IPS-15b (cell line): ENCODE measurements around the gene FAM216B.

ENCODE experiments used
- H3K27me3 ChIP-seq: one replicate; pipeline ENCODE4 v1.6.1; 2013; ENCODE audit warnings: low read length; ENCODE audit not compliant: control insufficient read depth, insufficient read depth
- H3K36me3 ChIP-seq: one replicate; pipeline ENCODE4 v1.6.1; 2013; ENCODE audit warnings: low read length; ENCODE audit not compliant: control insufficient read depth, insufficient read depth
- H3K4me1 ChIP-seq: one replicate; pipeline ENCODE4 v1.6.1; 2013; ENCODE audit warnings: mild to moderate bottlenecking, low read length; ENCODE audit not compliant: control insufficient read depth, insufficient read depth
- H3K4me3 ChIP-seq: one replicate; pipeline ENCODE4 v1.5.1; 2013; ENCODE audit warnings: low read depth, low read length
- H3K9ac ChIP-seq: one replicate; pipeline ENCODE4 v1.6.1; 2013; ENCODE audit warnings: low read depth, mild to moderate bottlenecking, low read length
- H3K9me3 ChIP-seq: one replicate; pipeline ENCODE4 v1.6.1; 2013; ENCODE audit warnings: mild to moderate bottlenecking, low read length; ENCODE audit not compliant: control insufficient read depth, insufficient read depth

The FAM216B gene

GRCh38 chr13:42781352-42781751 is at the start of gene FAM216B:
Gene FAM216B (plus strand): TSS chr13:42781584. CDS start chr13:42784068, 2,484 bp downstream.
- H3K4me1 ChIP-seq, result no peaks in the 10 kb centered on the region

GRCh38 chr13:42732073-42732472 is 49.3 kb upstream of the FAM216B start:
- no peaks in the 10 kb centered on the region for H3K27me3 ChIP-seq
- H3K9me3 ChIP-seq, result no peaks in the 10 kb centered on the region
- no peak overlapping the region for H3K9ac ChIP-seq
- peaks cover 22% of the 10 kb centered on the region for H3K4me1 ChIP-seq
- no peaks in the 10 kb centered on the region for H3K36me3 ChIP-seq
- H3K4me3 ChIP-seq, result no peak overlapping the region

More at GRCh38 chr13:42781352-42781751, at the start of gene FAM216B:
- no peaks in the 10 kb centered on the region for H3K27me3 ChIP-seq
- H3K36me3 ChIP-seq, result no peaks in the 10 kb centered on the region
- H3K4me3 ChIP-seq, result no peak within 1 kb of the TSS
- H3K9ac ChIP-seq, result no peak within 1 kb of the TSS
- H3K9me3 ChIP-seq, result no peaks in the 10 kb centered on the region

DNA sequence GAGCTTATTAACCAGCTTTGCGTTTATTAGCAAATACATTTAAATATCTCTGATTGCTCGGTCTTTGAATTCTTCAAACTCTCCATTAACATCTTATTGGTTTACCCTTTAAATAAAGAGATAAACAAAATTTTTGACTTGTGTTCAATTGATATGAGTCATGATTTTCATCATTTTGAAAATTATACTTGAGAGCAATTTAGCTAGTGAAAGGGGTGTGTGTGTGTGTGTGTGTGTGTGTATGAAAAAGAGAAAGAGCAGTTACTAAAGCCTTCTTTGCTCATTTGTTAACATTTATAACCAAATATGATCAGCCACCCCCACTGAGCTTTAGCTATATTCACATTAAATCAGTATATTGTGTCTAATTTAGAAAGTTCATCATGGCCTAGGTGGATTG is 48.3 kb upstream of the FAM216B start:
- H3K27me3 ChIP-seq, result no peaks in the 10 kb centered on the region
- H3K36me3 ChIP-seq, result no peaks in the 10 kb centered on the region
- H3K4me1 ChIP-seq, result peaks cover 22% of the 10 kb centered on the region
- H3K9me3 ChIP-seq, result no peaks in the 10 kb centered on the region
- no peak overlapping the region for H3K4me3 ChIP-seq
- no peak overlapping the region for H3K9ac ChIP-seq

GRCh38 chr13:42735010-42735409 is 46.4 kb upstream of the FAM216B start:
- H3K4me1 ChIP-seq, result peaks cover 15% of the 10 kb centered on the region
- H3K27me3 ChIP-seq, result no peaks in the 10 kb centered on the region
- no peaks in the 10 kb centered on the region for H3K36me3 ChIP-seq
- no peaks in the 10 kb centered on the region for H3K9me3 ChIP-seq
- no peak overlapping the region for H3K9ac ChIP-seq
- no peak overlapping the region for H3K4me3 ChIP-seq

DNA sequence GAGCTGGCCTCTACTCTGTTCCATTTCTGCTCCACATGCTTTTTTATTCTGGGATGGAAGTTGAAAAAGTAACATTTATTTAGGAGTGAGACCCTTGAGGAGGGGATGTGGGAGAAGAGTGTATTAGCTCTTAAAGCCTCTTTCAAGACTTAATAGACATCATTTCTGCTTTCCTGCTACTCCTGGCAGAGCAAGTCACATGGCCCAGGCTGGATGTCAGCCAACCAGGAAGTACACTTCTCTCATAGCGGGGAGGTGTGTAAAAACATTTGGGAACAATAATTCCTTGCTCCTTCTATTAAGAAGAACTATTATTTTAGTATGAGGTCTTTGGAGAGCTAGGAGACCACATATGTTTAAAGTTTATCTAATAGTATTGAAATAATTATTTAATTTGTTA is 40.6 kb upstream of the FAM216B start:
- no peaks in the 10 kb centered on the region for H3K9me3 ChIP-seq
- H3K27me3 ChIP-seq, result no peaks in the 10 kb centered on the region
- H3K4me1 ChIP-seq, result no peaks in the 10 kb centered on the region
- no peaks in the 10 kb centered on the region for H3K36me3 ChIP-seq
- no peak overlapping the region for H3K4me3 ChIP-seq
- no peak overlapping the region for H3K9ac ChIP-seq

DNA sequence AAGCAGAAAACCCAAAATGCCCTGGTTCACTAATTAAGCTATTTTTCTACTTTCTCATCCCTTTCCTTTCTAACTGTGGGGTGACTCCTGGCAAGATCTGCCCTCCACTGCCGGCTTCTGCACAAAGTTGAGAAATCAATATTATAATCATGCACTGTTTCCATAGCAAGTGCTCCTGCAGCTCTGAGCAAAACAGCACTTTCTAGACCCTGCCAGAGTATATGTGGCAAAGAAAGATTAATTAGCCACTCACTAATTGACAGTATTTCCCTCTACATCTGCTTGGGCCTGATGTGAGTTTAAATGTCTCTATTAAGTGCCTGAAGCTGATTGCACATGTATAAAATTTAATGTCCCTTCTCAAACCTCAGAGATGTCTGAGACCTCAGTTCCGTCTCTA is 39.5 kb upstream of the FAM216B start:
- H3K4me3 ChIP-seq, result no peak overlapping the region
- H3K27me3 ChIP-seq, result no peaks in the 10 kb centered on the region
- no peak overlapping the region for H3K9ac ChIP-seq
- H3K36me3 ChIP-seq, result no peaks in the 10 kb centered on the region
- H3K9me3 ChIP-seq, result no peaks in the 10 kb centered on the region
- H3K4me1 ChIP-seq, result no peaks in the 10 kb centered on the region

- no peak overlapping the region for H3K9ac ChIP-seq
- no peaks in the 10 kb centered on the region for H3K36me3 ChIP-seq
- H3K9me3 ChIP-seq, result no peaks in the 10 kb centered on the region
- H3K4me1 ChIP-seq, result no peaks in the 10 kb centered on the region
- H3K27me3 ChIP-seq, result no peaks in the 10 kb centered on the region
- H3K4me3 ChIP-seq, result no peak overlapping the region
Observed at GRCh38 chr13:42745655-42746054, 35.7 kb upstream of the FAM216B start.

GRCh38 chr13:42746866-42747265 is 34.5 kb upstream of the FAM216B start:
- Histone ChIP-seq H3K9me3 (no peaks in the 10 kb centered on the region), H3K4me3 (no peak overlapping the region), H3K27me3 (no peaks in the 10 kb centered on the region), H3K36me3 (no peaks in the 10 kb centered on the region), H3K9ac (no peak overlapping the region), H3K4me1 (no peaks in the 10 kb centered on the region)

DNA sequence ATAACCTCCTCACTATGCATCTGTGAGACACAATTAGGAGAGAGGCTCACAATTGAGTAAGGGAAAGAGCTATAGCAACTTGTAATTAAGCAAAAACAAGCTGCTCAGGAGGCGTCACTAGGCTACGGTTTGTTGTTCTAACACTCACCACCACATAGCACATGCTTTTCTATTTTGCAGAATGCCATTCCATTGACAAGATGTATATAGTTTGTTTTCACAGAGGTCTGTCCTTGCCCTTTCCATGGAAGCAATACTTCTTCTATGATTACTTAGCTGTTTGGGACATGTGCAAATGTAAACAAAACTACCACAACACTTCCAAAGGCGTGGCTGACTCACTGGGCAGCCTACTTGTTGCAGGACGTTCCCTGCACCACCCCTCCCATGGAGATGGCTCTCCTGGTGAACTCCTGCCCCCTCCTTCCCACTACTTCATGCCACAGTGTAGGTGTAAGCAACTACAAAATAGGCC is 33.9 kb upstream of the FAM216B start:
- H3K4me1 ChIP-seq, result no peaks in the 10 kb centered on the region

GRCh38 chr13:42750794-42751193 is 30.6 kb upstream of the FAM216B start:
- no peaks in the 10 kb centered on the region for H3K36me3 ChIP-seq
- peaks cover 4% of the 10 kb centered on the region for H3K4me1 ChIP-seq
- no peaks in the 10 kb centered on the region for H3K27me3 ChIP-seq
- no peak overlapping the region for H3K4me3 ChIP-seq
- H3K9me3 ChIP-seq, result no peaks in the 10 kb centered on the region
- no peak overlapping the region for H3K9ac ChIP-seq

More for the DNA sequence above, 33.9 kb upstream of the FAM216B start:
- no peaks in the 10 kb centered on the region for H3K36me3 ChIP-seq
- no peak overlapping the region for H3K9ac ChIP-seq
- no peaks in the 10 kb centered on the region for H3K27me3 ChIP-seq
- H3K4me3 ChIP-seq, result no peak overlapping the region
- no peaks in the 10 kb centered on the region for H3K9me3 ChIP-seq

DNA sequence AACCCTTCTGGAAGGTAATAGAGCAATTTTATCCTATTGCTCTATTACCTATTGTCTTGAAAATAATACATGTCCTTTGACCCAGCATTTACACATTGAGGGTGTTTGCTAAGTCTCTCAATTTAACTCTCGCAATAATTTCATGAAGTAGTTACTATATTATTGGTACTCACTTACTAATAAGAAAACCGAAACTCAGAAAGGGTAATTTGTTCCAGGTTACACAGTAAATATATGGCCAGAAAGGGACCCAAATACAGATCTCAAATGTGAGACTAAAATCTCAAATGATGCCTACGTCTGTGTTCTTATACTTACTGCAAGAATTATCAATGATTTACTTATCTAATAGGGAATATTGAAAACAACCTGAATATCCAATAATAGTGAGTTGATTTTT is 29.7 kb upstream of the FAM216B start:
- H3K9me3 ChIP-seq, result no peaks in the 10 kb centered on the region
- H3K4me3 ChIP-seq, result no peak overlapping the region
- no peaks in the 10 kb centered on the region for H3K36me3 ChIP-seq
- H3K27me3 ChIP-seq, result no peaks in the 10 kb centered on the region
- peaks cover 4% of the 10 kb centered on the region for H3K4me1 ChIP-seq
- no peak overlapping the region for H3K9ac ChIP-seq

GRCh38 chr13:42752731-42753130 is 28.7 kb upstream of the FAM216B start:
- no peak overlapping the region for H3K9ac ChIP-seq
- H3K36me3 ChIP-seq, result no peaks in the 10 kb centered on the region
- H3K4me3 ChIP-seq, result no peak overlapping the region
- H3K4me1 ChIP-seq, result peaks cover 4% of the 10 kb centered on the region
- H3K9me3 ChIP-seq, result no peaks in the 10 kb centered on the region
- H3K27me3 ChIP-seq, result no peaks in the 10 kb centered on the region
